Esophagus muscularis mucosa (tissue), 4 donors: ENCODE results near the gene GLB1L.
A peak's percentile ranks its signal among the peaks of the same experiment; 100 is the strongest.

Experiments used
- CTCF ChIP-seq, 3 experiments: fragments of 200-600 bp in 2 of 3; fragments of 450-650 bp in 1 of 3; sonication (generic) in 2 of 3; IDR thresholded peaks; one replicate each; pipeline ENCODE4 v1.5.1; 2017 to 2019; ENCODE audit warnings: antibody characterized with exemption in 3 of 3, mild to moderate bottlenecking in 2 of 3, moderate library complexity in 1 of 3
- EP300 ChIP-seq: sonication (generic); formaldehyde crosslinking; IDR thresholded peaks from one replicate; pipeline ENCODE4 v1.6.1; 2017; ENCODE audit warnings: antibody characterized with exemption
- POLR2A ChIP-seq: fragments of 450-650 bp; IDR thresholded peaks from one replicate; pipeline ENCODE4 v1.6.1; 2017; ENCODE audit warnings: antibody characterized with exemption, moderate library complexity, mild to moderate bottlenecking, low read depth
- POLR2AphosphoS5 ChIP-seq, 2 donors: sonication (generic); formaldehyde crosslinking; IDR thresholded peaks; one replicate each; pipeline ENCODE4 v1.6.1; 2017; ENCODE audit warnings: antibody characterized with exemption in 2 of 2

GRCh38 chr2:219274361-219274921 is 29.2 kb upstream of the GLB1L start:
- TF ChIP-seq POLR2A = no peak
- no peak for TF ChIP-seq EP300
- TF ChIP-seq CTCF (IDR thresholded peaks at IDR 0.05) = no peak
- peak; percentile 56 to 70 for TF ChIP-seq POLR2AphosphoS5 (IDR thresholded peaks at IDR 0.05)
